SK-N-MC (cell line): Measurements from ENCODE around the gene SLC6A2.

ENCODE experiments used
- EZH2 ChIP-seq: fragments of 200-600 bp; sonication (generic); IDR thresholded peaks from one replicate; pipeline ENCODE4 v1.6.1; 2017; ENCODE audit warnings: antibody characterized with exemption
- FOXP2 ChIP-seq: optimal IDR thresholded peaks from 2 replicates; pipeline ENCODE3; 2011; ENCODE audit warnings: mild to moderate bottlenecking, moderate library complexity; ENCODE audit not compliant: insufficient read depth; ENCODE audit errors: extremely low read length, control extremely low read depth
- POLR2AphosphoS5 ChIP-seq: IDR thresholded peaks from 2 replicates; pipeline ENCODE4 v1.6.1; 2012; ENCODE audit warnings: mild to moderate bottlenecking, low read depth, low read length, borderline replicate concordance

GRCh38 chr16:55725055-55725777 is 69.4 kb downstream of the SLC6A2 start:
- TF ChIP-seq POLR2AphosphoS5 (no peak), EZH2 (no peak), FOXP2 (no peak)
